Stomach (tissue), 9 donors: Measurements from ENCODE around the gene ZNF185. TPM values are rescaled to one million over a fixed set of nuclear protein-coding genes. Genes with fewer than 3 reads are reported as not detected.

Experiments
- DNase-seq, 2 donors: peaks; one replicate each; pipeline versions ENCODE4 v3.0.0 to v3.0.0-alpha.2; 2013 to 2019
- H3K27ac ChIP-seq, 5 donors: fragments of 200-600 bp in 4 of 5; sonication (generic) in 4 of 5; one replicate each; pipeline ENCODE4 v1.5.1; 2013 to 2019; ENCODE audit warnings: mild to moderate bottlenecking in 1 of 5, moderate library complexity in 1 of 5
- H3K27me3 ChIP-seq, 3 donors: fragments of 200-600 bp; sonication (generic); one replicate each; pipeline ENCODE4 v1.5.1; 2017 to 2019; ENCODE audit warnings: mixed run types in 1 of 3
- H3K36me3 ChIP-seq, 4 donors: fragments of 200-600 bp; sonication (generic); 1 replicate in 3 of 4; 2 replicates in 1 of 4; pipeline ENCODE4 v1.5.1; 2016 to 2019
- H3K4me1 ChIP-seq, 4 donors: fragments of 200-600 bp; sonication (generic); one replicate each; pipeline ENCODE4 v1.5.1; 2016 to 2019
- H3K4me3 ChIP-seq, 4 donors: fragments of 200-600 bp; sonication (generic) in 3 of 4; one replicate each; pipeline ENCODE4 v1.5.1; 2016 to 2019; ENCODE audit warnings: mild to moderate bottlenecking in 1 of 4
- H3K9me3 ChIP-seq, 4 donors: fragments of 200-600 bp; sonication (generic); one replicate each; pipeline ENCODE4 v1.5.1; 2016 to 2019
- EP300 ChIP-seq: sonication (generic); formaldehyde crosslinking; IDR thresholded peaks from one replicate; pipeline ENCODE4 v1.6.1; 2017; ENCODE audit warnings: antibody characterized with exemption
- POLR2A ChIP-seq, 4 donors: fragments of 450-650 bp; IDR thresholded peaks; one replicate each; pipeline ENCODE4 v1.6.1; 2016; ENCODE audit warnings: antibody characterized with exemption in 4 of 4, control low read depth in 2 of 4, mild to moderate bottlenecking in 1 of 4, moderate library complexity in 1 of 4
- POLR2AphosphoS5 ChIP-seq, 3 donors: sonication (generic); formaldehyde crosslinking; IDR thresholded peaks; one replicate each; pipeline ENCODE4 v1.6.1; 2016; ENCODE audit warnings: antibody characterized with exemption in 3 of 3
- WGBS, 5 donors: extraction: QIAGEN DNeasy Blood & Tissue Kit in 3 of 5; methylation state at CpG; one replicate each; pipeline versions ENCODE4 v1.1.5 to v1.1.7; 2013 to 2018; 5-methylcytosine and 5-hydroxymethylcytosine counted together
- intact Hi-C: fragments of 100-400 bp; cut with DNase I; formaldehyde crosslinking; loops from one replicate; pipeline ENCODE4 v1.15.1; 2023; ENCODE audit warnings: low total_unique reads
- polyA plus RNA-seq, 3 donors: library from polyadenylated mRNA; stranded (reverse); fragments of 200-250 nt; gene quantifications; one replicate each; pipeline ENCODE4 v1.2.3, GENCODE V29; 2013
- total RNA-seq, 5 donors: library from RNA; depleted of rRNA; stranded (reverse); fragments of >200 nt; gene quantifications; one replicate each; pipeline versions ENCODE4 v1.1.0 to v1.2.3, GENCODE V29; 2014 to 2016
- TF ChIP-seq, protein P1 (sequence below), 7 experiments: fragments of 450-650 bp in 4 of 7; fragments of 200-600 bp in 3 of 7; sonication (generic) in 3 of 7; IDR thresholded peaks; one replicate each; pipeline ENCODE4 v1.5.1; 2016 to 2019; ENCODE audit warnings: antibody characterized with exemption in 7 of 7, control low read depth in 2 of 7, mild to moderate bottlenecking in 1 of 7
- donor health status: healthy with polysubstance abuse.
- donor health status: Bipolar disorder and iron deficiency.
- donor health status: healthy.

Gene ZNF185
- total and polyA plus RNA-seq, 8 donors = 1.2 to 48.2 (median 4.5) TPM

DNA sequence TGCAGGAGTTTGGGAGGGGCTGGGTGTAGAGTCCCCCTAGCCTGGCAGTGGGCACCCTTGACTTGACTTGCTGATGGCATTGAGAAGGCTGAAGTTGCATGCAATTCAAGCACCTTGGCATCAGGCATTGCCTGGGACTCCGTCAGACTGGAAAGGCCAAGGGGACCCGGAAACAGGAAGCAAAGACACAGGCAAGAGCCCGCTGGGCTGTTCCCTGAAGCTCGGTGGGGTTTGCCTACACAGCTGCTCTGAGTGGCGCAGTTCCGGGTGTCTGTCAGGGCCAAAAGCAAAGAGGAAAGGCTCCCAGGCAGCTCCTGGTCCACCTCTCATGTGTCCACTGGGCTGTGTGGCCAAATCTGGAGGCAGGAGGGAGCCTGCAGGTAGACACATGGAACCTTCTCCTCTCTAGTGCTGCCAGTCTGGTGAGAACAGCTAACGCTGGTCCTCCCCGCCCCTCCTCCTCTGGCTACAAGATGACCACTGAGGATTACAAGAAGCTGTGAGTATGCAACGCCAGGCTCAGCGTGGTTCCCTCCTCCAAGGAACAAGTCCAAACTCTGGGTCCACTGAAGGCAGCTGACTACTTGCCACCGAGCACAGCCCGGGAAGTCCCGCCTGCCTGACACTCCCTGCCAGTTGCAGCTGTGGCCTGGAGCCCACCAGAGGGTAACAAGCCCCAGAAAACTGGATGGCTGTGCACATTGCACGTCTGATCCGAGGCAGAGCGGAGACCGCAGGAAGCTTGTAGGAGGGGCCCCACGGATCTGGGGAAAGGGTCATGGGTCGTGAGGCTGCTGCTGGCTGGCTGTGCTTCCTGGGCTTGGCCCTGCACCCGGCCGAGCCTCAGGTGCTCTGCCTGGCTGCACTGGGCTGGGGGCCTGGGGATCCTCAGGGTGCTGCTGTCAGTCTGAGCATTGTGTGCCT is 20.1 kb downstream of the ZNF185 start:
- H3K36me3 ChIP-seq = no peaks in the 10 kb centered on the region
- H3K27ac ChIP-seq = no peak overlapping the region
- H3K4me1 ChIP-seq = peaks cover 0 to 4% (median 0%) of the 10 kb centered on the region in 4 donors
- no peak overlapping the region for H3K4me3 ChIP-seq
- DNase-seq = no peak
- no peaks in the 10 kb centered on the region for H3K9me3 ChIP-seq
- H3K27me3 ChIP-seq = no peaks in the 10 kb centered on the region
- TF ChIP-seq, protein P1, sequence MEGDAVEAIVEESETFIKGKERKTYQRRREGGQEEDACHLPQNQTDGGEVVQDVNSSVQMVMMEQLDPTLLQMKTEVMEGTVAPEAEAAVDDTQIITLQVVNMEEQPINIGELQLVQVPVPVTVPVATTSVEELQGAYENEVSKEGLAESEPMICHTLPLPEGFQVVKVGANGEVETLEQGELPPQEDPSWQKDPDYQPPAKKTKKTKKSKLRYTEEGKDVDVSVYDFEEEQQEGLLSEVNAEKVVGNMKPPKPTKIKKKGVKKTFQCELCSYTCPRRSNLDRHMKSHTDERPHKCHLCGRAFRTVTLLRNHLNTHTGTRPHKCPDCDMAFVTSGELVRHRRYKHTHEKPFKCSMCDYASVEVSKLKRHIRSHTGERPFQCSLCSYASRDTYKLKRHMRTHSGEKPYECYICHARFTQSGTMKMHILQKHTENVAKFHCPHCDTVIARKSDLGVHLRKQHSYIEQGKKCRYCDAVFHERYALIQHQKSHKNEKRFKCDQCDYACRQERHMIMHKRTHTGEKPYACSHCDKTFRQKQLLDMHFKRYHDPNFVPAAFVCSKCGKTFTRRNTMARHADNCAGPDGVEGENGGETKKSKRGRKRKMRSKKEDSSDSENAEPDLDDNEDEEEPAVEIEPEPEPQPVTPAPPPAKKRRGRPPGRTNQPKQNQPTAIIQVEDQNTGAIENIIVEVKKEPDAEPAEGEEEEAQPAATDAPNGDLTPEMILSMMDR (IDR thresholded peaks at IDR 0.05) = no peak
- TF ChIP-seq POLR2AphosphoS5 (IDR thresholded peaks at IDR 0.05) = no peak
- TF ChIP-seq POLR2A (IDR thresholded peaks at IDR 0.05) = no peak
- no peak for TF ChIP-seq EP300
- intact Hi-C loops = no loop called here
- 65 to 74% (median 67%) methylated on average over 6 to 21 of the region's 21 CpGs for WGBS, 5 donors

DNA sequence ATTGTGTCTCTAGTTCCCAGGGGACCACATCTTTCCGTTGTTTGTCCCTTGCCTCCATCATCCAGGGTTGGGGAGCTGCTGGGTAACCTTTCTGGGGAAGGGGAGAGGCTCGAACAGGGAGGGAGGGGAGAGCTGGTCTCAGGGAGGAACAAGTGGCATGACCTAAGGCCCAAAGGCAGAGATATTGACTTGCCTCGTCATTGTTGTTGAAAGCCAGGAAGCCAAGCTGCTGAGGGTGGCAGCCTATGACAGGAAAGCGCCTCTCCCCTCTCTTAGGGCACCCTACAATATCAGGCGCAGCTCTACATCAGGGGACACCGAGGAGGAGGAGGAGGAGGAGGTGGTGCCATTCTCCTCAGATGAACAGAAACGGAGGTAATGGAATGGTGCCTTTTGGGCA is 20.8 kb downstream of the ZNF185 start:
- H3K9me3 ChIP-seq = no peaks in the 10 kb centered on the region
- peaks cover 0 to 4% (median 0%) of the 10 kb centered on the region in 4 donors for H3K4me1 ChIP-seq
- intact Hi-C loops = no loop called here
- no peak for DNase-seq
- no peaks in the 10 kb centered on the region for H3K36me3 ChIP-seq
- no peak overlapping the region for H3K4me3 ChIP-seq
- H3K27ac ChIP-seq = no peak overlapping the region
- WGBS, 5 donors = 67 to 83% (median 73%) methylated on average over 6 to 7 of the region's 7 CpGs
- no peaks in the 10 kb centered on the region for H3K27me3 ChIP-seq
- no peak for TF ChIP-seq POLR2A (IDR thresholded peaks at IDR 0.05)
- no peak for TF ChIP-seq POLR2AphosphoS5 (IDR thresholded peaks at IDR 0.05)
- TF ChIP-seq, protein P1 (IDR thresholded peaks at IDR 0.05) = no peak
- no peak for TF ChIP-seq EP300

DNA sequence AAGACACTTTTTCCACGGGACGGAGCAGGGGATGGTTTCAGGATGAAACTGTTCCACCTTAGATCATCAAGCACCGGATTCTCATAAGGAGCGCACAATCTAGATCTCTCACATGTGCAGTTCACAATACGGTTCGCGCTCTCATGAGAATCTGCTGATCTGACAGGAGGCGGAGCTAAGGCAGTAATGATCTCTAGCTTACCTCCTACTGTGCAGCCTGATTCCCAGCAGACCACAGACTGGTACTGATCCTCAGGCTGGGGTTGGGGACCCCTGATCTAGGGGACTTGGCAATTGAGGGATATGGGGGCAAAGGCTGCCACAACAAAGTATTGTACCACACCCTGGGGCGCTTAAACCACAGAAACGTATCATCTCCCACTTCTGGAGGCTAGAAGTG is 25.7 kb downstream of the ZNF185 start:
- H3K9me3 ChIP-seq = no peaks in the 10 kb centered on the region
- TF ChIP-seq, protein P1 (IDR thresholded peaks at IDR 0.05) = no peak
- no peak for TF ChIP-seq POLR2AphosphoS5 (IDR thresholded peaks at IDR 0.05)
- no peak for DNase-seq
- intact Hi-C loops = no loop called here
- no peak overlapping the region for H3K4me3 ChIP-seq
- 80 to 85% (median 83%) methylated on average over 9 to 10 of the region's 10 CpGs for WGBS, 5 donors
- no peaks in the 10 kb centered on the region for H3K36me3 ChIP-seq
- H3K27me3 ChIP-seq = peaks cover 0 to 9% (median 0%) of the 10 kb centered on the region in 3 donors
- peaks cover 0 to 3% (median 0%) of the 10 kb centered on the region in 4 donors for H3K4me1 ChIP-seq
- no peak overlapping the region for H3K27ac ChIP-seq

DNA sequence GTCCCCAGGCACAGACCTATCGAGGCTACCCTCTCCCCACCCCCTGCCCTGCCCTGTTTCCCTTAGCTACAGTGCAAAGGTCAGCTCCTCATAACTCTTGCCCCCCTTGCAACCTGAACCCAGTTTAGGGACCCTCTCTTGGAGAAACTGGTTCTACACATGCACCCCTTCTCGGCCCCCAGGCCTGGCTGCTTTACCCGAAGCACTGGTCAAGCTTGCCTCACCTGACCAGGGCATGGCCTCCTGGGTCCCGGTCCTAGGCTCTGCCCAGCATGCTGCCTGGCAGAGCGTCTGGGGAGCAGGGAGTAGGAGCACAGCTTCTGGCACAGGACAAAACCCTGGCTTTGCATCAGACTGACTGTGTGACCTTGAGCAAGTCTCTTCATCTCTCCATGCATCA is 28.0 kb downstream of the ZNF185 start:
- no peaks in the 10 kb centered on the region for H3K9me3 ChIP-seq
- TF ChIP-seq POLR2A (IDR thresholded peaks at IDR 0.05) = no peak
- no peak for TF ChIP-seq EP300
- TF ChIP-seq, protein P1 (IDR thresholded peaks at IDR 0.05) = no peak
- TF ChIP-seq POLR2AphosphoS5 (IDR thresholded peaks at IDR 0.05) = no peak
- no peak overlapping the region for H3K27ac ChIP-seq
- H3K36me3 ChIP-seq = no peaks in the 10 kb centered on the region
- H3K4me3 ChIP-seq = no peak overlapping the region
- H3K27me3 ChIP-seq = peaks cover 0 to 22% (median 0%) of the 10 kb centered on the region in 3 donors
- H3K4me1 ChIP-seq = peaks cover 0 to 3% (median 0%) of the 10 kb centered on the region in 4 donors
- DNase-seq = no peak
- intact Hi-C loops = no loop called here
- 51 to 82% (median 74%) methylated on average over 4 to 5 of the region's 5 CpGs; no CpG with 5 or more reads in 1 of the 5 donors for WGBS, 5 donors
